Aorta (tissue), 5 donors: Measurements from ENCODE around the gene HSPD1. TPM values are rescaled to one million over a fixed set of nuclear protein-coding genes. Genes with fewer than 3 reads are reported as not detected.

Experiments used
- ATAC-seq: fragments of 200-7000 bp; cut with Tn5 transposase; one replicate; pipeline ENCODE4 v1.9.1; 2022; ENCODE audit warnings: moderate library complexity; ENCODE audit not compliant: low FRiP score
- DNase-seq, 2 donors: peaks; one replicate each; pipeline ENCODE4 v3.0.0-alpha.2; 2020
- H3K27ac ChIP-seq, 2 donors: one replicate each; pipeline ENCODE4 v1.5.1; 2013; ENCODE audit warnings: low read length in 2 of 2, mild to moderate bottlenecking in 2 of 2, moderate library complexity in 2 of 2, control low read depth in 1 of 2, inconsistent platforms in 1 of 2, low read depth in 1 of 2
- H3K27me3 ChIP-seq, 2 donors: one replicate each; pipeline ENCODE4 v1.6.1; 2013; ENCODE audit warnings: control low read depth in 1 of 2, low read length in 1 of 2, mild to moderate bottlenecking in 1 of 2, moderate library complexity in 1 of 2; ENCODE audit not compliant: insufficient read depth in 2 of 2, control insufficient read depth in 1 of 2
- H3K36me3 ChIP-seq, 2 donors: one replicate each; pipeline ENCODE4 v1.6.1; 2013; ENCODE audit warnings: control low read depth in 1 of 2, low read length in 1 of 2, mild to moderate bottlenecking in 1 of 2; ENCODE audit not compliant: insufficient read depth in 2 of 2, control insufficient read depth in 1 of 2
- H3K4me1 ChIP-seq, 2 donors: one replicate each; pipeline ENCODE4 v1.6.1; 2013; ENCODE audit warnings: low read length in 2 of 2, control low read depth in 1 of 2, mild to moderate bottlenecking in 1 of 2, moderate library complexity in 1 of 2; ENCODE audit not compliant: insufficient read depth in 2 of 2, control insufficient read depth in 1 of 2
- H3K4me3 ChIP-seq, 2 donors: one replicate each; pipeline ENCODE4 v1.5.1; 2013; ENCODE audit warnings: low read length in 2 of 2, control low read depth in 1 of 2, mild to moderate bottlenecking in 1 of 2
- H3K9me3 ChIP-seq: one replicate; pipeline ENCODE4 v1.6.1; 2013; ENCODE audit warnings: mild to moderate bottlenecking, low read length; ENCODE audit not compliant: control insufficient read depth
- WGBS, 2 donors: extraction: QIAGEN DNeasy Blood & Tissue Kit; methylation state at CpG; one replicate each; pipeline ENCODE4 v1.1.7; 2013; 5-methylcytosine and 5-hydroxymethylcytosine counted together
- intact Hi-C, 2 donors: fragments of 100-400 bp; cut with DNase I; formaldehyde crosslinking; loops; one replicate each; pipeline versions ENCODE4 v1.14.2 to v1.15.0; 2022
- long read RNA-seq, 2 donors: library from polyadenylated mRNA; unstranded; transcript quantifications; one replicate each; pipeline ENCODE4 v2.0.0, GENCODE V29; 2020 to 2021
- polyA plus RNA-seq, 2 donors: library from polyadenylated mRNA; stranded (reverse); fragments of 200-250 nt; gene quantifications; one replicate each; pipeline ENCODE4 v1.2.3, GENCODE V29; 2013
- total RNA-seq, 2 donors: library from RNA; stranded (reverse); fragmentation: NEBNext Ultra II Directional; extraction: Animal tissue kit (Norgen Biotek cat#: 25700); gene quantifications; one replicate each; pipeline ENCODE4 v1.2.1, GENCODE V29; 2021
- donor health status: healthy with polysubstance abuse.
- donor health status: Bipolar disorder and iron deficiency.
- donor health status: DM: no; HTN: no; CAD: no.
- donor health status: DM: no; HTN: no; CAD: no.
- donor health status: DM: yes; HTN: yes; CAD: no.

Gene HSPD1
- total RNA-seq (100 to 1,000 TPM; 115 to 149 TPM), polyA plus RNA-seq (100 to 1,000 TPM in 1 of 2 donors, 10 to 100 TPM in 1; 74.4 to 113 TPM)
- long read RNA-seq, donor 1, transcript HSPD1-202 (12 exons, 2,455 nt) = major isoform, 353 of 831 reads
- long read RNA-seq, donor 1, partial matches to known transcripts = 436 of 831 reads
- long read RNA-seq, donor 1, other reads (novel, unspliced or antisense) = 36 of 831 reads
- long read RNA-seq, donor 2, transcript HSPD1-202 (12 exons, 2,455 nt) = major isoform, 67 of 101 reads
- long read RNA-seq, donor 2, partial matches to known transcripts = 26 of 101 reads
- long read RNA-seq, donor 2, other reads (novel, unspliced or antisense) = 8 of 101 reads

- peaks cover 0 to 4% of the 10 kb centered on the region in 2 donors for H3K36me3 ChIP-seq
- WGBS, 2 donors = 0 to 1% methylated on average over 81 to 104 of the region's 104 CpGs
- intact Hi-C loops = loop anchor here (1.0 to 10.0 kb wide), 6 partner anchors 15 to 207 kb away; partner anchors contain the start of genes COQ10B (in 1 of the 2), MARS2 (in 1 of the 2) and SF3B1 (in 1 of the 2)
Measured at GRCh38 chr2:197499594-197500502, at the start of gene HSPD1, which contains the start of gene HSPE1. HSPD1 (minus strand) TSS chr2:197499840; CDS start chr2:197498848, 992 bp downstream. HSPE1 (plus strand) TSS chr2:197500379; CDS start chr2:197500437, 58 bp downstream.

GRCh38 chr2:197548582-197548981, 48.9 kb upstream of the HSPD1 start:
- 91 to 94% methylated on average over 5 of the region's 5 CpGs for WGBS, 2 donors
- ATAC-seq (no peak), DNase-seq (no peak)
- H3K36me3 ChIP-seq = no peaks in the 10 kb centered on the region
- no peaks in the 10 kb centered on the region for H3K9me3 ChIP-seq
- H3K4me1 ChIP-seq = no peaks in the 10 kb centered on the region
- intact Hi-C loops = no loop called here
- H3K27me3 ChIP-seq = no peaks in the 10 kb centered on the region
- H3K27ac ChIP-seq = no peak overlapping the region
- H3K4me3 ChIP-seq = no peak overlapping the region

More at GRCh38 chr2:197499594-197500502, at the start of gene HSPD1, which contains the start of gene HSPE1:
- peak within 1 kb of the TSS; percentile 72 to 93 for H3K4me3 ChIP-seq
- no peaks in the 10 kb centered on the region for H3K9me3 ChIP-seq
- DNase-seq (peak; percentile 99), ATAC-seq (peak; percentile 99)
- H3K27ac ChIP-seq = peak within 1 kb of the TSS; percentile 84 to 92
- H3K27me3 ChIP-seq = no peaks in the 10 kb centered on the region
- no peaks in the 10 kb centered on the region for H3K4me1 ChIP-seq

GRCh38 chr2:197547163-197547900, 47.7 kb upstream of the HSPD1 start:
- no peak for ATAC-seq
- H3K4me1 ChIP-seq = no peaks in the 10 kb centered on the region
- intact Hi-C loops = no loop called here

GRCh38 chr2:197543206-197543605, 43.6 kb upstream of the HSPD1 start:
- 91% methylated on average over 3 of the region's 3 CpGs for WGBS, 2 donors
- no peak overlapping the region for H3K4me3 ChIP-seq
- H3K27ac ChIP-seq = no peak overlapping the region
- H3K9me3 ChIP-seq = no peaks in the 10 kb centered on the region
- H3K27me3 ChIP-seq = no peaks in the 10 kb centered on the region
- intact Hi-C loops = no loop called here
- H3K36me3 ChIP-seq = peaks cover 0 to 2% of the 10 kb centered on the region in 2 donors
- no peaks in the 10 kb centered on the region for H3K4me1 ChIP-seq
- ATAC-seq (no peak), DNase-seq (no peak)

More at GRCh38 chr2:197547163-197547900, 47.7 kb upstream of the HSPD1 start:
- Histone ChIP-seq H3K27me3 (no peaks in the 10 kb centered on the region), H3K27ac (no peak overlapping the region), H3K4me3 (no peak overlapping the region), H3K36me3 (no peaks in the 10 kb centered on the region), H3K9me3 (no peaks in the 10 kb centered on the region)
- DNase-seq = no peak
- WGBS, 2 donors = 63 to 76% methylated on average over 5 of the region's 5 CpGs

- ATAC-seq = no peak
- peaks cover 0 to 2% of the 10 kb centered on the region in 2 donors for H3K36me3 ChIP-seq
- H3K4me1 ChIP-seq = no peaks in the 10 kb centered on the region
- H3K4me3 ChIP-seq = no peak overlapping the region
- no peaks in the 10 kb centered on the region for H3K9me3 ChIP-seq
- H3K27me3 ChIP-seq = no peaks in the 10 kb centered on the region
- intact Hi-C loops = no loop called here
- WGBS, 2 donors = 84 to 85% methylated on average over 1 of the region's 1 CpG
- DNase-seq = no peak
- H3K27ac ChIP-seq = no peak overlapping the region
Measured at GRCh38 chr2:197539734-197540133, 40.1 kb upstream of the HSPD1 start.

- Histone ChIP-seq H3K4me3 (no peak overlapping the region), H3K27me3 (no peaks in the 10 kb centered on the region), H3K4me1 (no peaks in the 10 kb centered on the region), H3K27ac (no peak overlapping the region), H3K9me3 (no peaks in the 10 kb centered on the region), H3K36me3 (peaks cover 0 to 2% of the 10 kb centered on the region in 2 donors)
- intact Hi-C loops = no loop called here
- ATAC-seq = no peak
- WGBS, 2 donors = 35 to 49% methylated on average over 2 of the region's 2 CpGs
- no peak for DNase-seq
Measured at GRCh38 chr2:197538412-197538811, 38.8 kb upstream of the HSPD1 start.

- 13 to 16% methylated on average over 2 of the region's 2 CpGs for whole genome bisulfite sequencing, 2 donors
- no peak for DNase-seq
- intact Hi-C loops = loop anchor here in 1 of 2 donors (10.0 kb wide), 1 partner anchor 258 kb away; no protein-coding TSS in a partner anchor
- Histone ChIP-seq H3K27ac (no peak overlapping the region), H3K4me1 (no peaks in the 10 kb centered on the region), H3K36me3 (no peaks in the 10 kb centered on the region), H3K27me3 (no peaks in the 10 kb centered on the region), H3K9me3 (no peaks in the 10 kb centered on the region), H3K4me3 (peak overlapping the region; percentile 67 to 73)
- ATAC-seq = no peak
Measured at GRCh38 chr2:197517150-197517549, 17.5 kb upstream of the HSPD1 start.

GRCh38 chr2:197516393-197516761, 16.7 kb upstream of the HSPD1 start:
- DNase-seq (no peak), ATAC-seq (peak; percentile 44)
- H3K9me3 ChIP-seq = no peaks in the 10 kb centered on the region
- H3K27me3 ChIP-seq = no peaks in the 10 kb centered on the region
- no peaks in the 10 kb centered on the region for H3K4me1 ChIP-seq
- peak overlapping the region in 1 of 2 donors; percentile 57 for H3K27ac ChIP-seq
- intact Hi-C loops = loop anchor here in 1 of 2 donors (10.0 kb wide), 1 partner anchor 258 kb away; no protein-coding TSS in a partner anchor
- no peaks in the 10 kb centered on the region for H3K36me3 ChIP-seq
- peak overlapping the region; percentile 67 to 73 for H3K4me3 ChIP-seq
- WGBS, 2 donors = 0% methylated on average over 17 of the region's 17 CpGs
